ENCODE results near the gene MAMSTR. TPM values are rescaled to one million over a fixed set of nuclear protein-coding genes. Genes with fewer than 3 reads are reported as not detected.

MAMSTR gene
- total and polyA plus RNA-seq, 11 donors, result 0.65 to 5.5 (median 2.0) TPM

DNA sequence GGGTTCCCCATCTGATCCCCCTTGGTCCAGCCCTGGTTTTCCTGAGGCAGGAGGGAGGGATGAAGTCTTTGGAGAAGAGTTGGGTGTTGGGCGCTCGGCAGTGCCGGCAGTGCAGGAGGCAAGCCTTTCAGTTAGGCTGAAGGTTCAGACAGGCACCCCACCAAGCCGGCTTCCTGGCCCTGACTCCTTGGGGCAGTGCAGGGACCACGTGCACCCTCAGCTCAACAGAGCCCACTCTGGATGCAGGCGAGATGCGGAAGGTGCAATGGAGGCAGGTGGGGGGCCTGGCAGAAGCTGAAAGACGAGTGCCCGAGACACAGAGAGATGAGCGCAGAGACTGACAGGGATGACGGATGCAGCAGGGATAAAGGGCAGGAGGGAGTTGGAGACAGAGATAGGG is 11.1 kb downstream of the MAMSTR start:
- TF ChIP-seq POLR2A (IDR thresholded peaks at IDR 0.05), result no peak
- TF ChIP-seq, protein P1, sequence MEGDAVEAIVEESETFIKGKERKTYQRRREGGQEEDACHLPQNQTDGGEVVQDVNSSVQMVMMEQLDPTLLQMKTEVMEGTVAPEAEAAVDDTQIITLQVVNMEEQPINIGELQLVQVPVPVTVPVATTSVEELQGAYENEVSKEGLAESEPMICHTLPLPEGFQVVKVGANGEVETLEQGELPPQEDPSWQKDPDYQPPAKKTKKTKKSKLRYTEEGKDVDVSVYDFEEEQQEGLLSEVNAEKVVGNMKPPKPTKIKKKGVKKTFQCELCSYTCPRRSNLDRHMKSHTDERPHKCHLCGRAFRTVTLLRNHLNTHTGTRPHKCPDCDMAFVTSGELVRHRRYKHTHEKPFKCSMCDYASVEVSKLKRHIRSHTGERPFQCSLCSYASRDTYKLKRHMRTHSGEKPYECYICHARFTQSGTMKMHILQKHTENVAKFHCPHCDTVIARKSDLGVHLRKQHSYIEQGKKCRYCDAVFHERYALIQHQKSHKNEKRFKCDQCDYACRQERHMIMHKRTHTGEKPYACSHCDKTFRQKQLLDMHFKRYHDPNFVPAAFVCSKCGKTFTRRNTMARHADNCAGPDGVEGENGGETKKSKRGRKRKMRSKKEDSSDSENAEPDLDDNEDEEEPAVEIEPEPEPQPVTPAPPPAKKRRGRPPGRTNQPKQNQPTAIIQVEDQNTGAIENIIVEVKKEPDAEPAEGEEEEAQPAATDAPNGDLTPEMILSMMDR (IDR thresholded peaks at IDR 0.05), result no peak
- no peak for DNase-seq
- Histone ChIP-seq H3K9me3 (peaks cover 0 to 5% (median 0%) of the 10 kb centered on the region in 12 donors), H3K4me3 (no peak overlapping the region), H3K27ac (no peak overlapping the region), H3K27me3 (no peaks in the 10 kb centered on the region), H3K36me3 (peaks cover 0 to 4% (median 0%) of the 10 kb centered on the region in 9 donors), H3K4me1 (peaks cover 0 to 9% (median 6%) of the 10 kb centered on the region in 12 donors)
- WGBS, 4 donors, result 55 to 63% (median 59%) methylated on average over 11 of the region's 11 CpGs
- intact Hi-C loops (cut with DNase I), result no loop called here
- ATAC-seq, result no peak

DNA sequence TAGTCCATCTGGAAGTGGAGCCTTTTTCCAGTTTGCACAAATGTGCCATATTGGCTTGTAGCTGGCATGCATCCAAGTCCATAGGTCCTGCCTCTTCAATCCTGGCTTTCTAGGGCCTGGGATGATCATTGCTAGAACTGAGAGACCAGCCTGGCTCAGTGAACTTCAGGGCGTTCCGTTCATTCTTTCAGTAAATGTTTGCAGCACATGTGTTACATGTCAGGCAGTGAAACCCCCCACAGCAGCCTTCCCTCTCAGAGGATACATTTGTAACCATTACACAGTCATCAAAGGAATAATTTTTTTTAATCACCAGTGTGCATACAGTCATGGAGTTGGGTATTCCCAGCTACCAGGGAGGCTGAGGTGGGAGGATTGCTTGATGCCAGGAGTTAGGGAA is 14.1 kb downstream of the MAMSTR start:
- no peak overlapping the region for H3K4me3 ChIP-seq
- intact Hi-C loops (cut with DNase I), result no loop called here
- WGBS, 4 donors, result 44 to 87% (median 70%) methylated on average over 2 of the region's 2 CpGs
- H3K4me1 ChIP-seq, result no peaks in the 10 kb centered on the region
- no peaks in the 10 kb centered on the region for H3K27me3 ChIP-seq
- DNase-seq (no peak), ATAC-seq (no peak)
- peaks cover 0 to 15% (median 0%) of the 10 kb centered on the region in 9 donors for H3K36me3 ChIP-seq
- H3K27ac ChIP-seq, result no peak overlapping the region
- H3K9me3 ChIP-seq, result no peaks in the 10 kb centered on the region
- no peak for TF ChIP-seq POLR2A (IDR thresholded peaks at IDR 0.05)
- TF ChIP-seq, protein P1 (IDR thresholded peaks at IDR 0.05), result no peak

DNA sequence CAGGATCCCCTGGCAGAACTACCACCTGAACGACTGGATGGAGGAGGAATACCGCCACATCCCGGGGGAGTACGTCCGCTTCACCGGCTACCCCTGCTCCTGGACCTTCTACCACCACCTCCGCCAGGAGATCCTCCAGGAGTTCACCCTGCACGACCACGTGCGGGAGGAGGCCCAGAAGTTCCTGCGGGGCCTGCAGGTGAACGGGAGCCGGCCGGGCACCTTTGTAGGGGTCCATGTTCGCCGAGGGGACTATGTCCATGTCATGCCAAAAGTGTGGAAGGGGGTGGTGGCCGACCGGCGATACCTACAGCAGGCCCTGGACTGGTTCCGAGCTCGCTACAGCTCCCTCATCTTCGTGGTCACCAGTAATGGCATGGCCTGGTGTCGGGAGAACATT is 16.2 kb downstream of the MAMSTR start:
- peaks cover 0 to 15% (median 0%) of the 10 kb centered on the region in 9 donors for H3K36me3 ChIP-seq
- 93 to 99% (median 95%) methylated on average over 19 to 23 of the region's 23 CpGs for WGBS, 4 donors
- no peaks in the 10 kb centered on the region for H3K4me1 ChIP-seq
- no peak overlapping the region for H3K27ac ChIP-seq
- ATAC-seq (peak in 1 of 4 donors; percentile 12), DNase-seq (no peak)
- no peak overlapping the region for H3K4me3 ChIP-seq
- intact Hi-C loops (cut with DNase I), result no loop called here
- H3K27me3 ChIP-seq, result no peaks in the 10 kb centered on the region
- no peaks in the 10 kb centered on the region for H3K9me3 ChIP-seq
- TF ChIP-seq, protein P1 (IDR thresholded peaks at IDR 0.05), result no peak
- TF ChIP-seq POLR2A (IDR thresholded peaks at IDR 0.05), result no peak

DNA sequence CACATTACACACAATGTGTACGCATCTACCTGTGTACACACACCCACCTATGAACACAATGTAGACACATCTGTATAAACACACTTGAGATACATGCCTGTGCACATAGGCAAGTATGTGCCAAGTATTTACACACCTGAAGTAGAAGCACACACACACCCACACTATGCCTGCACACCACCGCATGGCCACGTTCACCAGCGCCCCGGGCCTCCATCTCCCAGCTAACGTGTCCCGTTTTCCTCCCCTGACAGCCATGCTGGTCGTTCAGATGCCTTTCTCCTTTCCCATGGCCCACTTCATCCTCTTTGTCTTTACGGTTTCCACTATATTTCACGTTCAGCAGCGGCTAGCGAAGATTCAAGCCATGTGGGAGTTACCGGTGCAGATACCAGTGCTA is 16.8 kb downstream of the MAMSTR start:
- ATAC-seq (peak in 1 of 4 donors; percentile 19), DNase-seq (no peak)
- WGBS, 4 donors, result 91 to 94% (median 92%) methylated on average over 13 of the region's 13 CpGs
- intact Hi-C loops (cut with DNase I), result no loop called here
- Histone ChIP-seq H3K4me1 (no peaks in the 10 kb centered on the region), H3K27me3 (peaks cover 0 to 3% (median 0%) of the 10 kb centered on the region in 9 donors), H3K27ac (no peak overlapping the region), H3K36me3 (peaks cover 0 to 15% (median 0%) of the 10 kb centered on the region in 9 donors), H3K4me3 (no peak overlapping the region), H3K9me3 (no peaks in the 10 kb centered on the region)
- TF ChIP-seq POLR2A (IDR thresholded peaks at IDR 0.05), result no peak
- TF ChIP-seq, protein P1 (IDR thresholded peaks at IDR 0.05), result no peak

Measured in heart left ventricle (tissue), 16 donors.